ENCODE results near the gene TMEM63A.

TMEM63A gene

GRCh38 chr1:225870911-225871310 is 11.3 kb downstream of the TMEM63A start:
- H3K18ac ChIP-seq (ENCODE audit: low read length) = no peak overlapping the region
- no peak overlapping the region for H2BK15ac ChIP-seq (replicated peaks; ENCODE audit: low read depth)
- no peak overlapping the region for H3K4ac ChIP-seq (ENCODE audit: low read depth, low read length)
- H2AK5ac ChIP-seq (ENCODE audit: low read length) = no peak overlapping the region
- no peak overlapping the region for H2BK120ac ChIP-seq (ENCODE audit: low read depth, low read length)
- no peak overlapping the region for H3K27ac ChIP-seq (ENCODE audit: low read depth, low read length)
- H3K9ac ChIP-seq (ENCODE audit: low read length) = no peak overlapping the region
- H3K36me3 ChIP-seq (ENCODE audit: control insufficient read depth, insufficient read depth, low read length) = peaks cover 19% of the 10 kb centered on the region
- H3K23ac ChIP-seq (ENCODE audit: low read length) = no peak overlapping the region
- H3K79me2 ChIP-seq (ENCODE audit: control insufficient read depth, insufficient read depth, low read length) = no peaks in the 10 kb centered on the region
- no peak overlapping the region for H4K5ac ChIP-seq (ENCODE audit: low read length)
- H3K4me1 ChIP-seq (ENCODE audit: control insufficient read depth, low read depth, low read length) = no peaks in the 10 kb centered on the region
- H3K79me1 ChIP-seq (ENCODE audit: low read length) = peaks cover 3% of the 10 kb centered on the region
- H3K4me2 ChIP-seq (ENCODE audit: low read length) = no peak overlapping the region
- H2BK5ac ChIP-seq (ENCODE audit: low read length) = no peak overlapping the region
- H4K8ac ChIP-seq (ENCODE audit: low read depth, low read length) = no peak overlapping the region
- WGBS (ENCODE audit: extremely low coverage, insufficient coverage, low lambda C conversion rate) = no CpG with 5 or more reads among the region's 3 CpGs
- no peak overlapping the region for H3K56ac ChIP-seq (ENCODE audit: low read length)
- no peaks in the 10 kb centered on the region for H3K27me3 ChIP-seq (ENCODE audit: insufficient read depth, low read length, poor library complexity)
- no peak overlapping the region for H3K4me3 ChIP-seq (ENCODE audit: low read length)
- DNase-seq = no peak

DNA sequence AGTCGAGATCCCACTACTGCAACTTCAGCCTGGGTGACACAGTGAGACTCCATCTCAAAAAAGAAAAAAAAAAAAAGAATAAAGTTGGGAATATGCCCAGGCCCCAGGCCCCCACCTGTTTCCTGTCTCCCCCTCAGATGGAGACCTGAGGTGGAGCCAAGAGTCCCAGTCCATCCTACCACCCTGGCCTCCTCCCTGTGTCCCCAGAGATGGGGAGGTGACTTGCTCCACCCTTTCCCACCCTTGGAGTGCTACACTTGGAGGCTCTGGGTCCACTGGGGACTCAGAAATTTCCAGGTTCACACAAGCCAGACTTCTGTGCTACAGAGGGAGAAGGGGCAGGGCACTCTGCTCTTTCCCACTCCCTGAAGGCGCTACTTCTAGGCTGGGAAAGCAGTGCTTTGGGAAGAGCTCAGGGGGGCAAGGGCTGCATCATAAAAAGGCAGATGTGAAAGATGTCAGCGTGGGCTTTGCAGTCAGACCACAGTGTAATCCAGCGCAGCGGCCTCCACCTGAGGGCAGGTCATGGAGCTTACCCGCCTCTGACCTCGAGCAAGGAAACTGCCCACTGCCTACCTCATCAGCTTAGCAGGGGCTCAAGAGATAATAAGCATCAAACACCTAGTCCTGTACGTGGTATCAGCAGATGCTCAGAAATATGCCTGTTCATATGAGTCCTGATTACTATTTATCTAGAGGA is 13.4 kb downstream of the TMEM63A start:
- no CpG with 5 or more reads among the region's 8 CpGs for WGBS (ENCODE audit: extremely low coverage, insufficient coverage, low lambda C conversion rate)
- DNase-seq = no peak
- no peaks in the 10 kb centered on the region for H3K4me1 ChIP-seq (ENCODE audit: control insufficient read depth, low read depth, low read length)
- H3K4ac ChIP-seq (ENCODE audit: low read depth, low read length) = no peak overlapping the region
- no peaks in the 10 kb centered on the region for H3K79me1 ChIP-seq (ENCODE audit: low read length)
- peaks cover 24% of the 10 kb centered on the region for H3K36me3 ChIP-seq (ENCODE audit: control insufficient read depth, insufficient read depth, low read length)
- no peaks in the 10 kb centered on the region for H3K27me3 ChIP-seq (ENCODE audit: insufficient read depth, low read length, poor library complexity)
- H3K23ac ChIP-seq (ENCODE audit: low read length) = no peak overlapping the region
- no peak overlapping the region for H3K9ac ChIP-seq (ENCODE audit: low read length)
- no peak overlapping the region for H3K4me3 ChIP-seq (ENCODE audit: low read length)
- H3K56ac ChIP-seq (ENCODE audit: low read length) = no peak overlapping the region
- H3K18ac ChIP-seq (ENCODE audit: low read length) = no peak overlapping the region
- H2BK5ac ChIP-seq (ENCODE audit: low read length) = no peak overlapping the region
- no peak overlapping the region for H3K27ac ChIP-seq (ENCODE audit: low read depth, low read length)
- H4K5ac ChIP-seq (ENCODE audit: low read length) = no peak overlapping the region
- no peak overlapping the region for H4K8ac ChIP-seq (ENCODE audit: low read depth, low read length)
- H3K79me2 ChIP-seq (ENCODE audit: control insufficient read depth, insufficient read depth, low read length) = no peaks in the 10 kb centered on the region
- H3K4me2 ChIP-seq (ENCODE audit: low read length) = no peak overlapping the region
- H2BK120ac ChIP-seq (ENCODE audit: low read depth, low read length) = no peak overlapping the region
- no peak overlapping the region for H2BK15ac ChIP-seq (replicated peaks; ENCODE audit: low read depth)
- no peak overlapping the region for H2AK5ac ChIP-seq (ENCODE audit: low read length)

DNA sequence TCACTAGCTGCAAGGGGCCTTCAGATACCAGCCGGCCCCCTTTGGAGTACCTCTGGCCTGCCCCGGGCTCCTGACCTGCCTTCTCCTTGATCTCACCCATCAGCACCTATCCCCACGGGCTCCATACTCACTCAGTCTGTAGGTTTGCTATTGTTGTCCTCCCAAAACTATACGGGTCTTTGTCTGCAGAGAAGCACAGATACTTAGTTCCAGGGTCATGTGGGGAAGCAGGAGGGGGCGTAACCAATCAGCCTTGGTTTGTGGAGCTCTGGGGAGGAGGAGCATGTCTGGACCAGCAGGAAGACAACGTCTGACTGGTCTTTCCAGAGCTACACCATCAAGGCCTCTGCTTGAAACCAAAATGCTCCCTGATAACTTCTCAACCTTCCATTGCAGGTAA is 15.2 kb downstream of the TMEM63A start:
- H2BK120ac ChIP-seq (ENCODE audit: low read depth, low read length) = no peak overlapping the region
- no peaks in the 10 kb centered on the region for H3K79me2 ChIP-seq (ENCODE audit: control insufficient read depth, insufficient read depth, low read length)
- no peak overlapping the region for H2AK5ac ChIP-seq (ENCODE audit: low read length)
- H3K4me3 ChIP-seq (ENCODE audit: low read length) = no peak overlapping the region
- H3K79me1 ChIP-seq (ENCODE audit: low read length) = no peaks in the 10 kb centered on the region
- no peak overlapping the region for H3K4ac ChIP-seq (ENCODE audit: low read depth, low read length)
- no peak overlapping the region for H3K4me2 ChIP-seq (ENCODE audit: low read length)
- peaks cover 26% of the 10 kb centered on the region for H3K36me3 ChIP-seq (ENCODE audit: control insufficient read depth, insufficient read depth, low read length)
- H4K5ac ChIP-seq (ENCODE audit: low read length) = no peak overlapping the region
- no peak for DNase-seq
- H3K4me1 ChIP-seq (ENCODE audit: control insufficient read depth, low read depth, low read length) = no peaks in the 10 kb centered on the region
- no peak overlapping the region for H3K27ac ChIP-seq (ENCODE audit: low read depth, low read length)
- H3K56ac ChIP-seq (ENCODE audit: low read length) = no peak overlapping the region
- H2BK15ac ChIP-seq (replicated peaks; ENCODE audit: low read depth) = no peak overlapping the region
- H2BK5ac ChIP-seq (ENCODE audit: low read length) = no peak overlapping the region
- no peak overlapping the region for H3K9ac ChIP-seq (ENCODE audit: low read length)
- no peaks in the 10 kb centered on the region for H3K27me3 ChIP-seq (ENCODE audit: insufficient read depth, low read length, poor library complexity)
- no peak overlapping the region for H4K8ac ChIP-seq (ENCODE audit: low read depth, low read length)
- WGBS (ENCODE audit: extremely low coverage, insufficient coverage, low lambda C conversion rate) = no CpG with 5 or more reads among the region's 6 CpGs
- H3K18ac ChIP-seq (ENCODE audit: low read length) = no peak overlapping the region
- no peak overlapping the region for H3K23ac ChIP-seq (ENCODE audit: low read length)

- Histone ChIP-seq H3K9ac (ENCODE audit: low read length) (no peak overlapping the region), H3K56ac (ENCODE audit: low read length) (no peak overlapping the region), H4K8ac (ENCODE audit: low read depth, low read length) (no peak overlapping the region), H3K4me1 (ENCODE audit: control insufficient read depth, low read depth, low read length) (no peaks in the 10 kb centered on the region), H3K27me3 (ENCODE audit: insufficient read depth, low read length, poor library complexity) (no peaks in the 10 kb centered on the region), H2BK5ac (ENCODE audit: low read length) (no peak overlapping the region), H2BK15ac (replicated peaks; ENCODE audit: low read depth) (no peak overlapping the region), H2AK5ac (ENCODE audit: low read length) (no peak overlapping the region), H3K18ac (ENCODE audit: low read length) (no peak overlapping the region), H2BK120ac (ENCODE audit: low read depth, low read length) (no peak overlapping the region), H3K36me3 (ENCODE audit: control insufficient read depth, insufficient read depth, low read length) (peaks cover 27% of the 10 kb centered on the region), H3K79me1 (ENCODE audit: low read length) (no peaks in the 10 kb centered on the region), H3K79me2 (ENCODE audit: control insufficient read depth, insufficient read depth, low read length) (no peaks in the 10 kb centered on the region), H3K4me2 (ENCODE audit: low read length) (no peak overlapping the region), H4K5ac (ENCODE audit: low read length) (no peak overlapping the region), H3K4me3 (ENCODE audit: low read length) (no peak overlapping the region), H3K4ac (ENCODE audit: low read depth, low read length) (no peak overlapping the region), H3K27ac (ENCODE audit: low read depth, low read length) (no peak overlapping the region), H3K23ac (ENCODE audit: low read length) (no peak overlapping the region)
- no peak for DNase-seq
- WGBS (ENCODE audit: extremely low coverage, insufficient coverage, low lambda C conversion rate) = no CpG with 5 or more reads among the region's 8 CpGs
These were observed 15.9 kb downstream of the TMEM63A start for GRCh38 chr1:225866061-225866837.

DNA sequence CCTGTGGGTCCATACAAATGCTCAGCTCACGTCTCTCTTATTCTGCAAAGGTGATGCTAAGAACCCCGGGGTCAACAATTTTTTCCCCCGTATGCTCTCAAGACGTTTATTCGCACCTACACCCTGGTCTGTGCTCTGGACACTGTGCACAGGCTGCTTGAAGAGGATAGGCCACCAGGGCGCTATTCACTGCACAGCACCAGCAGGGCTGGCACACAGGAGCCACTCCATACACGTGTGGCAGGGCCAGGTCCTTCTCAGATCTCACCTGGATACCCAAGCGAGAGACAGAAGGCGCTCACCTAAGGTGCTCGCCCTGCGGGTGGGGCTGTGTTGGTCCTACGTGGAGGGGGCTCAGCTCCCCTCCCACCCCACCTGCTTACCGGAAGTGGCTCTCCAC is 16.7 kb downstream of the TMEM63A start:
- Histone ChIP-seq H3K27ac (ENCODE audit: low read depth, low read length) (no peak overlapping the region), H3K18ac (ENCODE audit: low read length) (no peak overlapping the region), H2BK5ac (ENCODE audit: low read length) (no peak overlapping the region), H3K79me1 (ENCODE audit: low read length) (no peaks in the 10 kb centered on the region), H4K5ac (ENCODE audit: low read length) (no peak overlapping the region), H3K23ac (ENCODE audit: low read length) (no peak overlapping the region), H3K4me3 (ENCODE audit: low read length) (no peak overlapping the region), H3K79me2 (ENCODE audit: control insufficient read depth, insufficient read depth, low read length) (no peaks in the 10 kb centered on the region), H3K56ac (ENCODE audit: low read length) (no peak overlapping the region), H4K8ac (ENCODE audit: low read depth, low read length) (no peak overlapping the region), H2BK15ac (replicated peaks; ENCODE audit: low read depth) (no peak overlapping the region), H3K27me3 (ENCODE audit: insufficient read depth, low read length, poor library complexity) (no peaks in the 10 kb centered on the region), H3K4me1 (ENCODE audit: control insufficient read depth, low read depth, low read length) (no peaks in the 10 kb centered on the region), H3K9ac (ENCODE audit: low read length) (no peak overlapping the region), H2AK5ac (ENCODE audit: low read length) (no peak overlapping the region), H3K36me3 (ENCODE audit: control insufficient read depth, insufficient read depth, low read length) (peaks cover 28% of the 10 kb centered on the region), H3K4me2 (ENCODE audit: low read length) (no peak overlapping the region), H2BK120ac (ENCODE audit: low read depth, low read length) (no peak overlapping the region), H3K4ac (ENCODE audit: low read depth, low read length) (no peak overlapping the region)
- WGBS (ENCODE audit: extremely low coverage, insufficient coverage, low lambda C conversion rate) = no CpG with 5 or more reads among the region's 13 CpGs
- DNase-seq = no peak

Measured in mesendoderm (in vitro differentiated cells).